ENCODE data around the gene TSPAN31.

- peak in 4 of 7 experiments; percentile 13 to 35 (median 30) for TF ChIP-seq CTCF (IDR thresholded peaks at IDR 0.05)
- TF ChIP-seq POLR2AphosphoS5 (IDR thresholded peaks at IDR 0.05), result no peak
- TF ChIP-seq POLR2A (IDR thresholded peaks at IDR 0.05), result no peak
Measured at GRCh38 chr12:57726884-57727757, 17.7 kb upstream of the TSPAN31 start.

Measured in stomach (tissue), 4 donors.